GM21723 (cell line): ENCODE measurements around the gene TBC1D22A.

Experiments
- ATAC-seq: cut with Tn5 transposase; IDR thresholded peaks from one replicate; pipeline ENCODE4 v1.9.1; 2021; ENCODE audit warnings: mild to moderate bottlenecking, moderate library complexity; ENCODE audit not compliant: unreplicated experiment

TBC1D22A gene

GRCh38 chr22:46793497-46793896 lies 31.0 kb downstream of the TBC1D22A start:
- ATAC-seq, result no peak

- no peak for ATAC-seq
Observed at GRCh38 chr22:46794067-46794466, 31.6 kb downstream of the TBC1D22A start.

- ATAC-seq, result no peak
Observed at GRCh38 chr22:46794491-46794890, 32.0 kb downstream of the TBC1D22A start.

GRCh38 chr22:46795140-46795539 lies 32.7 kb downstream of the TBC1D22A start:
- no peak for ATAC-seq

- ATAC-seq, result no peak
Observed at GRCh38 chr22:46795845-46796565, 33.6 kb downstream of the TBC1D22A start.

GRCh38 chr22:46796566-46797195 lies 34.2 kb downstream of the TBC1D22A start:
- ATAC-seq, result no peak

- ATAC-seq, result no peak
Observed at GRCh38 chr22:46797355-46797754, 34.9 kb downstream of the TBC1D22A start.

- ATAC-seq, result no peak
Observed at GRCh38 chr22:46798041-46798365, 35.6 kb downstream of the TBC1D22A start.

- no peak for ATAC-seq
Observed at GRCh38 chr22:46798366-46799350, 36.2 kb downstream of the TBC1D22A start.

GRCh38 chr22:46799626-46800025 lies 37.2 kb downstream of the TBC1D22A start:
- no peak for ATAC-seq

GRCh38 chr22:46800102-46800857 lies 37.8 kb downstream of the TBC1D22A start:
- no peak for ATAC-seq

GRCh38 chr22:46801331-46801811 lies 38.9 kb downstream of the TBC1D22A start:
- ATAC-seq, result no peak

- no peak for ATAC-seq
Observed at GRCh38 chr22:46801826-46802607, 39.6 kb downstream of the TBC1D22A start.

- ATAC-seq, result no peak
Observed at GRCh38 chr22:46802608-46803027, 40.2 kb downstream of the TBC1D22A start.

GRCh38 chr22:46803031-46803880 lies 40.8 kb downstream of the TBC1D22A start:
- ATAC-seq, result no peak

- ATAC-seq, result no peak
Observed at GRCh38 chr22:46803936-46804335, 41.5 kb downstream of the TBC1D22A start.

GRCh38 chr22:46806794-46807193 lies 44.3 kb downstream of the TBC1D22A start:
- no peak for ATAC-seq

- ATAC-seq, result no peak
Observed at GRCh38 chr22:46807458-46807857, 45.0 kb downstream of the TBC1D22A start.
